GM23338 (cell line): ENCODE results near the gene LIME1. TPM values are rescaled to one million over a fixed set of nuclear protein-coding genes. Genes with fewer than 3 reads are reported as not detected.

Experiments used
- ATAC-seq: fragments of 200-7000 bp; cut with Tn5 transposase; 3 replicates; pipeline ENCODE4 v1.9.1; 2020
- DNase-seq: peaks from one replicate; pipeline ENCODE4 v3.0.0-alpha.2; 2015; ENCODE audit warnings: low spot score
- H2AFZ ChIP-seq: fragments of 200-600 bp; sonication (generic); 2 replicates; pipeline ENCODE4 v1.8.0; 2016; ENCODE audit warnings: antibody characterized with exemption, mild to moderate bottlenecking, moderate library complexity
- H3F3A ChIP-seq: fragments of 200-600 bp; sonication (generic); replicated peaks from 2 replicates; pipeline ENCODE4 v1.8.0; 2017; ENCODE audit warnings: antibody characterized with exemption, mixed run types, low read depth
- H3K27ac ChIP-seq: fragments of 200-600 bp; sonication (generic); 2 replicates; pipeline ENCODE4 v1.6.1; 2016; ENCODE audit warnings: low read depth
- H3K27me3 ChIP-seq: fragments of 200-600 bp; sonication (generic); 2 replicates; pipeline ENCODE4 v1.8.0; 2016; ENCODE audit warnings: mild to moderate bottlenecking, mixed run types, moderate library complexity; ENCODE audit not compliant: insufficient read depth
- H3K36me3 ChIP-seq: fragments of 200-600 bp; sonication (generic); 2 replicates; pipeline ENCODE4 v1.8.0; 2016; ENCODE audit warnings: mild to moderate bottlenecking; ENCODE audit not compliant: insufficient read depth
- H3K4me1 ChIP-seq: fragments of 200-600 bp; sonication (generic); 2 replicates; pipeline ENCODE4 v1.8.0; 2016; ENCODE audit warnings: mild to moderate bottlenecking, moderate library complexity; ENCODE audit not compliant: insufficient read depth
- H3K4me2 ChIP-seq: fragments of 200-600 bp; sonication (generic); 2 replicates; pipeline ENCODE4 v1.7.1; 2017; ENCODE audit warnings: mixed run types
- H3K4me3 ChIP-seq: fragments of 200-600 bp; sonication (generic); 2 replicates; pipeline ENCODE4 v1.6.1; 2016; ENCODE audit warnings: mixed run types
- H3K79me2 ChIP-seq: fragments of 200-600 bp; sonication (generic); replicated peaks from 2 replicates; pipeline ENCODE4 v1.8.0; 2017; ENCODE audit warnings: mild to moderate bottlenecking; ENCODE audit not compliant: insufficient read depth
- H3K9me2 ChIP-seq: fragments of 200-600 bp; sonication (generic); 2 replicates; pipeline ENCODE4 v1.8.0; 2017; ENCODE audit not compliant: insufficient read depth
- H4K20me1 ChIP-seq: fragments of 200-600 bp; sonication (generic); replicated peaks from 2 replicates; pipeline ENCODE4 v1.8.0; 2017; ENCODE audit warnings: mild to moderate bottlenecking; ENCODE audit not compliant: insufficient read depth
- H3K27ac Mint-ChIP-seq: 2 replicates; pipeline ENCODE4 v1.8.0; 2020; ENCODE audit warnings: inconsistent platforms, mild to moderate bottlenecking, moderate library complexity, mixed read lengths
- H3K27me3 Mint-ChIP-seq: 3 replicates; pipeline ENCODE4 v1.8.0; 2022; ENCODE audit warnings: low read depth, mild to moderate bottlenecking, moderate library complexity, mixed read lengths, inconsistent platforms; ENCODE audit not compliant: insufficient read depth, poor library complexity
- H3K36me3 Mint-ChIP-seq: 3 replicates; pipeline ENCODE4 v1.8.0; 2021; ENCODE audit warnings: low read depth, mild to moderate bottlenecking, inconsistent platforms, moderate library complexity, mixed read lengths
- H3K4me1 Mint-ChIP-seq: 3 replicates; pipeline ENCODE4 v1.8.0; 2020; ENCODE audit warnings: mild to moderate bottlenecking, inconsistent platforms, mixed read lengths
- H3K4me3 Mint-ChIP-seq: 3 replicates; pipeline ENCODE4 v1.8.0; 2021; ENCODE audit warnings: moderate library complexity, mild to moderate bottlenecking, inconsistent platforms, mixed read lengths
- H3K9me3 Mint-ChIP-seq: 3 replicates; pipeline ENCODE4 v1.8.0; 2020; ENCODE audit warnings: moderate library complexity, mild to moderate bottlenecking, inconsistent platforms, mixed read lengths
- CREB1 ChIP-seq: fragments of 250-450 bp; sonication (Bioruptor Pico); IDR thresholded peaks from 2 replicates; pipeline ENCODE4 v1.5.0; 2020; ENCODE audit warnings: low read depth, mild to moderate bottlenecking, moderate library complexity
- EZH2 ChIP-seq: fragments of 200-600 bp; sonication (generic); IDR thresholded peaks from one replicate; pipeline ENCODE4 v1.8.0; 2017; ENCODE audit warnings: antibody characterized with exemption, mild to moderate bottlenecking, low read depth; ENCODE audit not compliant: unreplicated experiment
- EZH2phosphoT487 ChIP-seq: fragments of 200-600 bp; sonication (generic); IDR thresholded peaks from one replicate; pipeline ENCODE4 v1.8.1; 2018; ENCODE audit warnings: antibody characterized with exemption; ENCODE audit not compliant: unreplicated experiment
- JUNB ChIP-seq: IDR thresholded peaks from one replicate; pipeline ENCODE4 v1.6.1; 2016; ENCODE audit warnings: antibody characterized with exemption; ENCODE audit not compliant: unreplicated experiment
- POLR2AphosphoS5 ChIP-seq: IDR thresholded peaks from 2 replicates; pipeline ENCODE4 v1.6.1; 2016; ENCODE audit warnings: antibody characterized with exemption, low read depth
- STAT1 ChIP-seq: IDR thresholded peaks from one replicate; pipeline ENCODE4 v1.6.1; 2016; ENCODE audit warnings: antibody characterized with exemption; ENCODE audit not compliant: unreplicated experiment
- ZNF331 ChIP-seq: fragments of 250-450 bp; sonication (Bioruptor Pico); IDR thresholded peaks from 2 replicates; pipeline ENCODE4 v1.5.0; 2020; ENCODE audit warnings: low read depth, mild to moderate bottlenecking, moderate library complexity
- polyA plus RNA-seq: library from polyadenylated mRNA; unstranded; fragments of >200 nt; fragmentation: Nextera tagmentation; extraction: Ambion mirVana; gene quantifications from 2 replicates; pipeline ENCODE4 v1.2.1, GENCODE V29; 2016
- total RNA-seq: library from RNA; depleted of rRNA; stranded (reverse); fragments of >200 nt; shearing (Covaris generic); gene quantifications from 2 replicates; pipeline ENCODE4 v1.2.3, GENCODE V29; 2014
- TF ChIP-seq, protein P1 (sequence below): fragments of 250-450 bp; sonication (Bioruptor Pico); IDR thresholded peaks from 2 replicates; pipeline ENCODE4 v1.5.0; 2020; ENCODE audit warnings: mild to moderate bottlenecking, moderate library complexity
- TF ChIP-seq, protein P2 (sequence below), 2 experiments: fragments of 200-600 bp in 1 of 2; sonication (generic) in 1 of 2; conservative IDR thresholded peaks; 2 replicates each; pipeline versions ENCODE4 v1.5.1 to v1.6.1; 2016 to 2017; ENCODE audit warnings: antibody characterized with exemption in 2 of 2, low read depth in 2 of 2, mild to moderate bottlenecking in 2 of 2, moderate library complexity in 1 of 2
- TF ChIP-seq, protein P3 (sequence below): IDR thresholded peaks from 2 replicates; pipeline ENCODE4 v1.6.1; 2016; ENCODE audit warnings: antibody characterized with exemption
- TF ChIP-seq, protein P4 (sequence below): IDR thresholded peaks from one replicate; pipeline ENCODE4 v1.6.1; 2018; ENCODE audit warnings: antibody characterized with exemption; ENCODE audit not compliant: unreplicated experiment

The LIME1 gene
- total and polyA plus RNA-seq, 2 experiments from 2014 or later, result 4.7 to 12.2 TPM

DNA sequence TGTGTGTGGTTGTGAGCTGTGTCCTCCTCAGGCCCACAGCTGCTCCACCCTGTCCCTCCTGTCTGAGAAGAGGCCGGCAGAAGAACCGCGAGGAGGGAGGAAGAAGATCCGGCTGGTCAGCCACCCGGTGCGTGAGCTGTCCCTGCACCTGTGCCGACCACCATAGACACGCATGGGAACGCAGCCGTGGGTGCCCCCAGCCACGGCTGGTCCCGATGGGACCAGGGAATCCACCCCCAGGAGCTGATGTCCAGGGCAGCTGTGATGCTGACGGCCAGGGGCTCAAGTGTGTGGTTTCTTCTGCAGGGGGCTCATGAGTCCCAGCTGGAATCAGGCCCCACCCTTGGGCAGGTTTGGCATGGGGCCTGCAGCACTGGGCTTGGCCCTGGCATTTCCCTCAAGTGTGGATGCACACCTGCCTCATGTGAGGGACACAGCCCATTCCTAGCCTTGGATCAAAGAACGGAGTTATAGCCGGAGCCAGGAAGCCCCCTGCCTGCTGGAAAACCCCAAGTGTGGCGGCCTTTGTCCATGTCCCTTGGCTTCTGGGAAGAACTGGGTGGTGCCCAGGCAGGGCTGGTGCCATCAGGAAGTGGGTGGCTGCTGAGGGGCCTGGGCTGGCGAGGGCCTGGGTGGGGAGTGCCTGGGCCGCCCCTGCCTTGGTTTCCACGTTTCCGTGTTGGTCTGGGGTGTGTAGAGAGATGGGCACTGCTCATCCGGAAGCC lies 44.6 kb upstream of the LIME1 start (continued):
- no peak for TF ChIP-seq STAT1

DNA sequence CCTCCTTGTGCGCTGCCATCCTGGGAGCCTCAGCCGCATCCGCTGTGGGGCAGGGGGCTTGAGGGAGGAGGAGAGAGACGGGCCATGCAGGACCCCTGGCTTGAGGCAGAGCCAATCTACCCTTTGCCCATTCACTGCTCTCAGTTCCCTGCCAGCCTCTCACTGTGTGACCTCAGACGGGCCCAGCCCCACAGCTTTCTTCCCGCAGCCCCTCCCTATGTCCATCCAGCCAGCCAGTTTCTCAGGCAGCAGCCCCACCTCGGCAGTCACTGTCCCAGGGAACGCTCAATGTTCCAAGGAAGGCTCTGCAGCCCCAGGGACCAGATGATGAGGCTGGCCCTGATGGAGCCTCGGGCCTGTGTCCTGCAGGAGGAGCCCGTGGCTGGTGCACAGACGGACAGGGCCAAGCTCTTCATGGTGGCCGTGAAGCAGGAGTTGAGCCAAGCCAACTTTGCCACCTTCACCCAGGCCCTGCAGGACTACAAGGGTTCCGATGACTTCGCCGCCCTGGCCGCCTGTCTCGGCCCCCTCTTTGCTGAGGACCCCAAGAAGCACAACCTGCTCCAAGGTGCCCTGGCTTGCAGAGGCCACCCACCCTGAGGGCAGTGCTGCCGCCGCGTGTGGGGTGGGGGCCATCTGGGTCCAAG lies 43.9 kb upstream of the LIME1 start:
- no peaks in the 10 kb centered on the region for H3K79me2 ChIP-seq
- no peaks in the 10 kb centered on the region for H3K36me3 ChIP-seq
- no peaks in the 10 kb centered on the region for H3K4me1 ChIP-seq
- no peak for ATAC-seq
- Mint-ChIP-seq H3K27ac (no peak overlapping the region), H3K4me3 (no peak overlapping the region), H3K27me3 (peaks cover 34% of the 10 kb centered on the region), H3K9me3 (peaks cover 14% of the 10 kb centered on the region; the same call in 2 of the 3 replicates), H3K4me1 (peaks cover 3% of the 10 kb centered on the region; the same call in 2 of the 3 replicates), H3K36me3 (peaks cover 27% of the 10 kb centered on the region)
- H3K9me2 ChIP-seq, result no peaks in the 10 kb centered on the region
- no peak overlapping the region for H2AFZ ChIP-seq
- H3K4me3 ChIP-seq, result no peak overlapping the region
- peaks cover 2% of the 10 kb centered on the region; the same call in 1 of the 2 replicates for H3F3A ChIP-seq
- no peak overlapping the region for H3K4me2 ChIP-seq
- H3K27me3 ChIP-seq, result no peaks in the 10 kb centered on the region
- no peak overlapping the region for H3K27ac ChIP-seq
- DNase-seq, result no peak
- H4K20me1 ChIP-seq, result no peaks in the 10 kb centered on the region
- TF ChIP-seq, protein P1, sequence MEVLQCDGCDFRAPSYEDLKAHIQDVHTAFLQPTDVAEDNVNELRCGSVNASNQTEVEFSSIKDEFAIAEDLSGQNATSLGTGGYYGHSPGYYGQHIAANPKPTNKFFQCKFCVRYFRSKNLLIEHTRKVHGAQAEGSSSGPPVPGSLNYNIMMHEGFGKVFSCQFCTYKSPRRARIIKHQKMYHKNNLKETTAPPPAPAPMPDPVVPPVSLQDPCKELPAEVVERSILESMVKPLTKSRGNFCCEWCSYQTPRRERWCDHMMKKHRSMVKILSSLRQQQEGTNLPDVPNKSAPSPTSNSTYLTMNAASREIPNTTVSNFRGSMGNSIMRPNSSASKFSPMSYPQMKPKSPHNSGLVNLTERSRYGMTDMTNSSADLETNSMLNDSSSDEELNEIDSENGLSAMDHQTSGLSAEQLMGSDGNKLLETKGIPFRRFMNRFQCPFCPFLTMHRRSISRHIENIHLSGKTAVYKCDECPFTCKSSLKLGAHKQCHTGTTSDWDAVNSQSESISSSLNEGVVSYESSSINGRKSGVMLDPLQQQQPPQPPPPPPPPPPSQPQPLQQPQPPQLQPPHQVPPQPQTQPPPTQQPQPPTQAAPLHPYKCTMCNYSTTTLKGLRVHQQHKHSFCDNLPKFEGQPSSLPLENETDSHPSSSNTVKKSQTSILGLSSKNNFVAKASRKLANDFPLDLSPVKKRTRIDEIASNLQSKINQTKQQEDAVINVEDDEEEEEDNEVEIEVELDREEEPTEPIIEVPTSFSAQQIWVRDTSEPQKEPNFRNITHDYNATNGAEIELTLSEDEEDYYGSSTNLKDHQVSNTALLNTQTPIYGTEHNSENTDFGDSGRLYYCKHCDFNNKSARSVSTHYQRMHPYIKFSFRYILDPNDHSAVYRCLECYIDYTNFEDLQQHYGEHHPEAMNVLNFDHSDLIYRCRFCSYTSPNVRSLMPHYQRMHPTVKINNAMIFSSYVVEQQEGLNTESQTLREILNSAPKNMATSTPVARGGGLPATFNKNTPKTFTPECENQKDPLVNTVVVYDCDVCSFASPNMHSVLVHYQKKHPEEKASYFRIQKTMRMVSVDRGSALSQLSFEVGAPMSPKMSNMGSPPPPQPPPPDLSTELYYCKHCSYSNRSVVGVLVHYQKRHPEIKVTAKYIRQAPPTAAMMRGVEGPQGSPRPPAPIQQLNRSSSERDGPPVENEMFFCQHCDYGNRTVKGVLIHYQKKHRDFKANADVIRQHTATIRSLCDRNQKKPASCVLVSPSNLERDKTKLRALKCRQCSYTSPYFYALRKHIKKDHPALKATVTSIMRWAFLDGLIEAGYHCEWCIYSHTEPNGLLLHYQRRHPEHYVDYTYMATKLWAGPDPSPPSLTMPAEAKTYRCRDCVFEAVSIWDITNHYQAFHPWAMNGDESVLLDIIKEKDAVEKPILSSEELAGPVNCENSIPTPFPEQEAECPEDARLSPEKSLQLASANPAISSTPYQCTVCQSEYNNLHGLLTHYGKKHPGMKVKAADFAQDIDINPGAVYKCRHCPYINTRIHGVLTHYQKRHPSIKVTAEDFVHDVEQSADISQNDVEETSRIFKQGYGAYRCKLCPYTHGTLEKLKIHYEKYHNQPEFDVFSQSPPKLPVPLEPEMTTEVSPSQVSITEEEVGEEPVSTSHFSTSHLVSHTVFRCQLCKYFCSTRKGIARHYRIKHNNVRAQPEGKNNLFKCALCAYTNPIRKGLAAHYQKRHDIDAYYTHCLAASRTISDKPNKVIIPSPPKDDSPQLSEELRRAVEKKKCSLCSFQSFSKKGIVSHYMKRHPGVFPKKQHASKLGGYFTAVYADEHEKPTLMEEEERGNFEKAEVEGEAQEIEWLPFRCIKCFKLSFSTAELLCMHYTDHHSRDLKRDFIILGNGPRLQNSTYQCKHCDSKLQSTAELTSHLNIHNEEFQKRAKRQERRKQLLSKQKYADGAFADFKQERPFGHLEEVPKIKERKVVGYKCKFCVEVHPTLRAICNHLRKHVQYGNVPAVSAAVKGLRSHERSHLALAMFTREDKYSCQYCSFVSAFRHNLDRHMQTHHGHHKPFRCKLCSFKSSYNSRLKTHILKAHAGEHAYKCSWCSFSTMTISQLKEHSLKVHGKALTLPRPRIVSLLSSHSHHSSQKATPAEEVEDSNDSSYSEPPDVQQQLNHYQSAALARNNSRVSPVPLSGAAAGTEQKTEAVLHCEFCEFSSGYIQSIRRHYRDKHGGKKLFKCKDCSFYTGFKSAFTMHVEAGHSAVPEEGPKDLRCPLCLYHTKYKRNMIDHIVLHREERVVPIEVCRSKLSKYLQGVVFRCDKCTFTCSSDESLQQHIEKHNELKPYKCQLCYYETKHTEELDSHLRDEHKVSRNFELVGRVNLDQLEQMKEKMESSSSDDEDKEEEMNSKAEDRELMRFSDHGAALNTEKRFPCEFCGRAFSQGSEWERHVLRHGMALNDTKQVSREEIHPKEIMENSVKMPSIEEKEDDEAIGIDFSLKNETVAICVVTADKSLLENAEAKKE (CRISPR knock-in tag), result no peak
- TF ChIP-seq EZH2phosphoT487 (no peak), EZH2 (no peak), JUNB (no peak), ZNF331 (CRISPR knock-in tag) (no peak), CREB1 (CRISPR knock-in tag) (no peak), POLR2AphosphoS5 (no peak), STAT1 (no peak)
- TF ChIP-seq, protein P2, sequence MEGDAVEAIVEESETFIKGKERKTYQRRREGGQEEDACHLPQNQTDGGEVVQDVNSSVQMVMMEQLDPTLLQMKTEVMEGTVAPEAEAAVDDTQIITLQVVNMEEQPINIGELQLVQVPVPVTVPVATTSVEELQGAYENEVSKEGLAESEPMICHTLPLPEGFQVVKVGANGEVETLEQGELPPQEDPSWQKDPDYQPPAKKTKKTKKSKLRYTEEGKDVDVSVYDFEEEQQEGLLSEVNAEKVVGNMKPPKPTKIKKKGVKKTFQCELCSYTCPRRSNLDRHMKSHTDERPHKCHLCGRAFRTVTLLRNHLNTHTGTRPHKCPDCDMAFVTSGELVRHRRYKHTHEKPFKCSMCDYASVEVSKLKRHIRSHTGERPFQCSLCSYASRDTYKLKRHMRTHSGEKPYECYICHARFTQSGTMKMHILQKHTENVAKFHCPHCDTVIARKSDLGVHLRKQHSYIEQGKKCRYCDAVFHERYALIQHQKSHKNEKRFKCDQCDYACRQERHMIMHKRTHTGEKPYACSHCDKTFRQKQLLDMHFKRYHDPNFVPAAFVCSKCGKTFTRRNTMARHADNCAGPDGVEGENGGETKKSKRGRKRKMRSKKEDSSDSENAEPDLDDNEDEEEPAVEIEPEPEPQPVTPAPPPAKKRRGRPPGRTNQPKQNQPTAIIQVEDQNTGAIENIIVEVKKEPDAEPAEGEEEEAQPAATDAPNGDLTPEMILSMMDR (conservative IDR thresholded peaks at IDR 0.05; ENCODE audit: low read depth in 2 of 2), result no peak
- TF ChIP-seq, protein P3, sequence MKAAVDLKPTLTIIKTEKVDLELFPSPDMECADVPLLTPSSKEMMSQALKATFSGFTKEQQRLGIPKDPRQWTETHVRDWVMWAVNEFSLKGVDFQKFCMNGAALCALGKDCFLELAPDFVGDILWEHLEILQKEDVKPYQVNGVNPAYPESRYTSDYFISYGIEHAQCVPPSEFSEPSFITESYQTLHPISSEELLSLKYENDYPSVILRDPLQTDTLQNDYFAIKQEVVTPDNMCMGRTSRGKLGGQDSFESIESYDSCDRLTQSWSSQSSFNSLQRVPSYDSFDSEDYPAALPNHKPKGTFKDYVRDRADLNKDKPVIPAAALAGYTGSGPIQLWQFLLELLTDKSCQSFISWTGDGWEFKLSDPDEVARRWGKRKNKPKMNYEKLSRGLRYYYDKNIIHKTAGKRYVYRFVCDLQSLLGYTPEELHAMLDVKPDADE, result no peak
- TF ChIP-seq, protein P4, sequence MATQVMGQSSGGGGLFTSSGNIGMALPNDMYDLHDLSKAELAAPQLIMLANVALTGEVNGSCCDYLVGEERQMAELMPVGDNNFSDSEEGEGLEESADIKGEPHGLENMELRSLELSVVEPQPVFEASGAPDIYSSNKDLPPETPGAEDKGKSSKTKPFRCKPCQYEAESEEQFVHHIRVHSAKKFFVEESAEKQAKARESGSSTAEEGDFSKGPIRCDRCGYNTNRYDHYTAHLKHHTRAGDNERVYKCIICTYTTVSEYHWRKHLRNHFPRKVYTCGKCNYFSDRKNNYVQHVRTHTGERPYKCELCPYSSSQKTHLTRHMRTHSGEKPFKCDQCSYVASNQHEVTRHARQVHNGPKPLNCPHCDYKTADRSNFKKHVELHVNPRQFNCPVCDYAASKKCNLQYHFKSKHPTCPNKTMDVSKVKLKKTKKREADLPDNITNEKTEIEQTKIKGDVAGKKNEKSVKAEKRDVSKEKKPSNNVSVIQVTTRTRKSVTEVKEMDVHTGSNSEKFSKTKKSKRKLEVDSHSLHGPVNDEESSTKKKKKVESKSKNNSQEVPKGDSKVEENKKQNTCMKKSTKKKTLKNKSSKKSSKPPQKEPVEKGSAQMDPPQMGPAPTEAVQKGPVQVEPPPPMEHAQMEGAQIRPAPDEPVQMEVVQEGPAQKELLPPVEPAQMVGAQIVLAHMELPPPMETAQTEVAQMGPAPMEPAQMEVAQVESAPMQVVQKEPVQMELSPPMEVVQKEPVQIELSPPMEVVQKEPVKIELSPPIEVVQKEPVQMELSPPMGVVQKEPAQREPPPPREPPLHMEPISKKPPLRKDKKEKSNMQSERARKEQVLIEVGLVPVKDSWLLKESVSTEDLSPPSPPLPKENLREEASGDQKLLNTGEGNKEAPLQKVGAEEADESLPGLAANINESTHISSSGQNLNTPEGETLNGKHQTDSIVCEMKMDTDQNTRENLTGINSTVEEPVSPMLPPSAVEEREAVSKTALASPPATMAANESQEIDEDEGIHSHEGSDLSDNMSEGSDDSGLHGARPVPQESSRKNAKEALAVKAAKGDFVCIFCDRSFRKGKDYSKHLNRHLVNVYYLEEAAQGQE, result no peak
